ENCODE results near the gene EYS.
"Not testable (repeated sequence)": the region's sequence is repeated elsewhere in the genome, so short reads cannot be mapped to it uniquely, and the experiment has no call there.

Gene EYS

DNA sequence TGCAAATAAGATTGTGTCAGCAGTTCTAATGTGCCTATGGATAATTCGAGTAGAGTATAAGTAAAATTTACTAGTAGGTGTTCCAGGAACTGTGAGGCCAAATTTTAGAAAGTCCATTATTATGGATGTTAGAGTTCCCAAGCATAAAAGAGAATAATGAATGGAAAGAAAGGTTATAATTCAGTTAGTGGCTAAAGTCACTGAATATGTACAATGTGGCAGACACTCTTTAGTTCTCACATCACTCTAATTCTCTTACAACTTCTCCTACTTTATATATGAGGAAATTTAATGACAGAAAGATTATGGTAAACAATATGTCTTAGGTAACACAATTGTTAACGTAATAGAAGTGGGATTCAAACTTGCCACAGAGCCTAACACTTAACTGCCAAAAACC, 75.3 kb downstream of the EYS start:
- FAIRE-seq, result no peak

DNA sequence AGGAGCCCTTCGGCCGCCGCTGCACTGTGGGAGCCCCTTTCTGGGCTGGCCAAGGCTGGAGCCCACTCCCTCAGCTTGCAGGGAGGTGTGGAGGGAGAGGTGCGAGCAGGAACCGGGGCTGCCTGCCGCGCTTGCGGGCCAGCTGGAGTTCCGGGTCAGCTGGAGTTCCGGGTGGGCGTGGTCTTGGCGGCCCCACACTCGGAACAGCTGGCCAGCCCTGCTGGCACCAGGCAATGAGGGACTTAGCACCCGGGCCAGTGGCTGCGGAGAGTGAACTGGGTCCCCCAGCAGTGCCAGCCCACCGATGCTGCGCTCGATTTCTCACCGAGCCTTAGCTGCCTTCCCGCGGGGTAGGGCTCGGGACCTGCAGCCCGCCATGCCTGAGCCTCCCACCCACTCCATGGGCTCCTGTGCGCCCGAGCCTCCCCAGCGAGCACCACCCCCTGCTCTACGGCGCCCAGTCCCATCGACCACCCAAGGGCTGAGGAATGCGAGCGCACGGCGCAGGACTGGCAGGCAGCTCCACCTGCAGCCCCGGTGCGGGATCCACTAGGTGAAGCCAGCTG, 79.5 kb downstream of the EYS start:
- FAIRE-seq, result not testable (repeated sequence)

DNA sequence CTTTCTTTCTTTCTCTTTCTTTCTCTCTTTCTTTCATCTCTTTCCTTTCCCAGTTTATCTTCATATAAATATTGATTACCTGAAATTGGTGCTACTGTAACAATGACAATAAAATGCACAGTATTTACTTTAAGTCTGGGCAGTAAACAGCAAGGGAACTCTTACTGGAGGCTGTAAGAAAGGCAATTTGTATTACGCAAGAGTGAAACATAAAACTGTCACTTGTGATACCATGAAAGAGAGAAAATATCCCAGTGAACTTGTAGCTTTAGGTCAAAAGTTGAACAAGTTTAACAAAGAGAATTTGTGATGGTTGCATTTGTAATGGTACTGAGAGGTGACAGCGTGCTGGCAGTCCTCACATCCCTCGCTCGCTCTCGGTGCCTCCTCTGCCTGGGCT, 80.0 kb downstream of the EYS start:
- FAIRE-seq, result no peak

DNA sequence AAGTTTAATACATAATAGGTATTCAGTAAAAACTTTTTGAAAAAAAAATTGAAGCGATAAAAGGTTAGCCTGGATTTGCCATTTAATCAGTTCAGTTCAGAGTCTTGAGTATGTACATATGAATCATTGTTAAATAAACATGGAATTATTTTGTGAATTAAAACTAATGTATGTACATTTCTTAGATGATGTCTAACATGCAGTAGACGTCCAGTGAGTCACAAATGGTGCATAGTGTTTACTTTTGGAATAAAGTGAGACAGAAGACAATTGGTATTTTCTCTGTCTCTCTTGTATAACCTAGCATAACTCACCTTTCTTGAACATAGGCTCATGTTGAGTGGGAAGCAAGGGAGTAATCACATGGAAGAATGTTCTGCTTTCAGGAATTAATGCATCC, 83.5 kb downstream of the EYS start:
- no peak for FAIRE-seq

GRCh38 chr6:65610746-65611145, 96.3 kb downstream of the EYS start:
- no peak for FAIRE-seq

DNA sequence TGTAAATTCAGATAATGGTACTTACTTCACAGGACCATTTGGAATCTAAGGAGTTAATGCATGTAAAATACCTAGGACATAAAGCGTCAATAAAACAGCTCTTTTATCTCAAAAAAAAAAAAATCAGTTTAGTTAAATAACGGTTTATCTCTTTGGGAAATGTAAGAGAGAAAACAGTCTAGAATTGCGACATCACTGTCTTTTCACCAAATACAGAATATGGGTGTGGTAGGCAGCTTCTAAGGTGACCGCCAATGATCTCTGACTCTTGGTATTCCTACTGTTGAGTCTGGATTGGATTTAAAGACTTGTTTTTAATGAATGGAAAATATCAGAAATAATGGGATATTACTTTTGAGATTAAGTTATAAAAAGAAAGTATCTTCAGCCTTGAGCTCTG, 111.5 kb downstream of the EYS start:
- FAIRE-seq, result no peak

- FAIRE-seq, result no peak
Observed at GRCh38 chr6:65570340-65570739, 136.7 kb downstream of the EYS start.

- FAIRE-seq, result no peak
Observed at GRCh38 chr6:65569505-65569904, 137.5 kb downstream of the EYS start.

- not testable (repeated sequence) for FAIRE-seq
Observed at GRCh38 chr6:65569056-65569455, 138.0 kb downstream of the EYS start.

DNA sequence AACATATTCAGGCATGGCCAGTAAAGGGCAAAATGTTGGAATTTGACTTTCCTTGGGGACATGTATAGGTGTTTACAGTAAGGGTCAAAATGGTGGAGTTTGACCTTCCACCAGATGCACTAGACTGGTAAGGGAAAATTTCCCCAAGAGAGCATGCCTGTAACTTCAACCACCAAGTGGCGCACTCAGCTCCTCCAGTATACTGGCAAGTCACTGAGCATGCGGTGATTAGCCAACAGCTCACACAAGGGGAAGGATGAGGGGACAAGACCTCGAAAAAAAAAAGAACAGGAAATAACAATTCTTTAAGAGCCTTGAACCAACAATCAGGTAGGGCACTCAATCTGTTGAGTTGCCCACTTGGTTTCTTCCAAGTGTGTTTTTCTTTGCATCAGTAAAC, 140.9 kb downstream of the EYS start:
- no peak for FAIRE-seq

- FAIRE-seq, result no peak
Observed at GRCh38 chr6:65558071-65558470, 149.0 kb downstream of the EYS start.

- FAIRE-seq, result no peak
Observed at GRCh38 chr6:65557224-65557623, 149.8 kb downstream of the EYS start.

GRCh38 chr6:65546894-65547293, 160.1 kb downstream of the EYS start:
- FAIRE-seq, result no peak

DNA sequence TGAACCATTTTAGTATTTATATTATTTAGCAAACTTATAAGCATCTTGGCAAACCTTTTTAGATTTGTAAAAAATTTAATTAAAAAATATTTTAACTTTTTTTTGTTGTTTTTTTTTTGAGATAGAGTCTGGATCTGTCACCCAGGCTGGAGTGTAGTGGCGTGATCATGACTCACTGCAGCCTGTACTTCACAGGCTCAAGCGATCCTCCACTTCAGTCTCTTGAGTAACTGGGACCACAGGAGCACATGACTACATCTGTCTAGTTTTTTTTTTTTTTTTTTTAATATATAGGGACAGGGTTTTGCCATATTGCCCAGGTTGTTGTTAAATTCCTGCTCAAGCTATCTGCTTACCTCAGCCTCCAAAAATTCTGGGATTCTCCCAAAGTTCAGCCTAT, 161.1 kb downstream of the EYS start:
- FAIRE-seq, result no peak

DNA sequence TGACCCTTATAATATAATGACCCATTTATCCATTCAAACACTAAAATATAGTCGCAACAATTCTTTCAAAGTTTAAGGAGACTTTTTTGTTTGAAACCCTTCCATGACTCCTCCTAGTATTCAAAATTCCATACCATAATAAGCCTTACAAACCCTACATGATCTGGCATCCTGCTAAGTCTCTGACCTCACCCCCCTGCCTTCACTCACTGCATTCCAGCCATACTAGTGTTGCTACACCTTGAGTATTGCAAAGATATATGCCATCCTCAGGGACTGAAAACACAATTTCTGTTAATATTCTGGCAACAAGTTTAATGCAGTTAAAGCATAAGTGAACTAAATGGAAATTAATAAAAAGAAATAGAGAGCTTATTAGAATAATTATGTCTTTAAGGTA, 168.4 kb downstream of the EYS start:
- no peak for FAIRE-seq

DNA sequence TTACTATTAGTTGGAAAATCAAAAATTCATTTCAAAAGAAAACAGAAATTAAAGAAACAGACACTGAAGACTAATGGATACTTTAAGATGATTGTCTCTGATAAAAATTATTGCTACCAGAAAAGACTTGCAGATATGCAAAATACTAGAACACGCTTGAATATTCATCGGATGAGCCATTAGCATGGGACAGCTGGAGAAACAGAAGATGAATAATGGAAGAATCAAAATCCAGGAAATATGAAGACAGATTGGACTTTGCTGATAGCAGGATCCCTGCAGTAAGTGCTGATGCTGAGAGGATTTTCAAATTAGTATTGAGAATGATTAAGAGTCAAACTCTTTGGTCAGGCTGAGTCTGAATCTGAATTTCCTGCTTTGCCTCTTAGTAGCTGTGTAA, 169.4 kb downstream of the EYS start:
- no peak for FAIRE-seq

DNA sequence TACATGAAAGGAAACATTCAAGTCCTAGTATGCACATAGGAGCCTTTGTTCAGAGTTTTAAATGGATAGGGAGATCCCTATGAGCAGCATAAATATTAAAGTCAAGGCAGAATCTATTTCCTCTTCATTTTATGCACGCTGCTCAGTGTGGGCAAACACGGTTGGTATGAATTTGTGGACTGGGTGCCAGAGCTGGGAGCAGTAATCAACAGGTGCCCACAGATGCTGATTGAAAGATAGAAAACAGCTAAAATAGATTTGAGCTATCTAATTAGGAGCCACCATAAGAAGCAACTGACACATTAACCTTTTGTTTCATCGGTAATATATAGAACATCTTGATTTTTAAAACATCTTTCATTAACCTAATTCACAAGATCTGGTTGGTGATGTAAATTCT, 175.5 kb downstream of the EYS start:
- FAIRE-seq, result no peak

DNA sequence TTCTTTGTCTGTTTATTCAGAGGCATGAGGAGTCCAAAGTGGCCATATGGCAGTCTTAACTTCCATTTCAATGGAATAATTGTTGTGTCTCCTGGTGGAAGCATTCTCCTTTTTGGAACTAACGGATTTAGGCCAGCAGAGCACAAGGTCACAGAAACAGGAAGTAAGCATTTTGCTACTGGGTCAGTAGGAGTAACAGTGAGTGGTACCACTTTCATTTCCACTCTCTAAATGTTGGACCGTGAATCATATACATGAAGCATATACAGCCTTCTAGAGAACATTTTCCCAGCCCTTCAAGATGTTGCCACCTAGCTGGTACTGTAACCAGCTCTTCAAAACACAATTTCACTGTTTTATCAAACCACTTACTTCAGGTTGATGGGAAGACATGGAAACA, 182.8 kb downstream of the EYS start:
- no peak for FAIRE-seq

GRCh38 chr6:65505736-65506135, 201.3 kb downstream of the EYS start:
- FAIRE-seq, result no peak

- FAIRE-seq, result no peak
Observed at GRCh38 chr6:65501045-65501444, 206.0 kb downstream of the EYS start.

- FAIRE-seq, result not testable (repeated sequence)
Observed at GRCh38 chr6:65483652-65484051, 223.4 kb downstream of the EYS start.

DNA sequence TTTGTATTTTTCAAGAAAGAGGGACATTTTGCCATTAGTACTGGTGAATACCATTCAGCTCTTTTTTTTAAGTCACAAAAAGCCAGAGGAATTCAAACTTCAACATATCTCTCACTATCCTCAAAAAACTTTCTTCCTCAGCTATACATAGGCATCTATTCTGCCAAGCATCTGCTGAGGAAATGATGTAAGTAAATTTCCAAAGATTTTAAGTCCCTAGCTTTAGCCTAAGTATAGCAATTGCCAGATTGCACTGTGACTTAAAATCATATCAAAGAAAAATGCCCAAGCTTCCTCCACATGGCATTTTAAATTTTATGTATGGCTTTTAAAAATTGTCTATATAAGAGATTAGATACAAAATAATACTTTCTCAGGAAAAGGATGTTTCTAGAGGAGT, 237.4 kb downstream of the EYS start:
- FAIRE-seq, result no peak

DNA sequence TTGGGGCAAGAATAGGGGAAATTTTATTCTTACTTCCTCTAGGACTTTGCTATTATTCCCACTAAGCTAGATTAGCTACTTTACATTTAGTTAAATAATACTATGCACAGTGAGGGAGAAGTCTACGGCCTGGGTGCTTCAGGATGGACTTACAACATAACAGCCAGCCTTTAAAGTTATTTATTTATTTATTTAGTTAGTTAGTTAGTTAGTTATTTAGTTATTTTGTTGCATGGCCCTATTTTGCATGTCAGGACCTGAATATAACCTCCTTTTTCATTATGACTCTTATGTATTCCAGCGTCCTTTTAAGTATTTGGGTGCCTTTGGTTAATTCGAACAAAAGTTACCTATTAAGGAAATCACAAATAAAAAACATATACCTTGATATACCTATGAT, 238.7 kb downstream of the EYS start:
- FAIRE-seq, result no peak

DNA sequence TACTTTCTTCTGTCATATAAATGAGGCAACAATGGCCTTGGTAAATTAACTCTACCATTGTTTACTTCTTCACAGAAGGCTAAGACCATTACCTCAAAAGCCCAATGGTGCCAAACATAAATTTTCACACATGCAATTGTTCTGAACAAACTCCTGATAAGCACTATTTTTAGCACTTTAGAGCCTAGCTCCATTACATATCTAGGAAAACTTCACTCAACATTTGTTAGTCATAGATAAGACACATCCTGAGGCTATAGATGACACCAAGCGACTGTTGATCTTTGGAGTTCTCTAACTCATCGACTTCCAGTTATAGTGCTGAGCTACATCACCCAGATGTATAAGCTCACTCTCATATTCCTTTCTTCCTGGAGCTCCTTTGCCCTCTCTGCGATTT, 245.9 kb downstream of the EYS start:
- no peak for FAIRE-seq

GRCh38 chr6:65452333-65452732, 254.7 kb downstream of the EYS start:
- no peak for FAIRE-seq

DNA sequence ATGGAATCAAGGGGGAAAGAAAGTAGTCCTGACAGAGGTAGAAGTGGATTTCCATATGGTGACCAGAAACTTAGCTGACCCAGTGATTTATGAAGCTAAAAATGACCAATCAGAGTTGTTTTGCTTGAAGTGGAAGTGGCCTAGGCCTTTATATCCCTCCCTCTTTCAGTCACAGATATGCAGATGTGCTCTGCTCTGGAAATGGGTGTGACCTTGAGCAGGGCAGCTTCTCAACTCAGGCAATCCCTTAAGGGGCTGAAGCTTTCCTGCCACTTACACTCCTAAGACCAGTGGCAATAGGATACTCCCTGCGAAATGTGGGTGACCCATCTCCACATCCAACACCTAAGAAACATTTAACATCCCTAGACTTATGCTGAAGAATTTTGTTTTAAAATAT, 256.6 kb downstream of the EYS start:
- no peak for FAIRE-seq
